ENCODE measurements around the gene PPP1R13B. TPM values are rescaled to one million over a fixed set of nuclear protein-coding genes. Genes with fewer than 3 reads are reported as not detected.

PPP1R13B gene
- total RNA-seq, 1 experiment from 2014 or later, result 10.3 TPM

- TF ChIP-seq E2F4 (CRISPR knock-in tag; IDR thresholded peaks at IDR 0.05; ENCODE audit: borderline replicate concordance, low read depth) (no peak), AFF4 (CRISPR knock-in tag; IDR thresholded peaks at IDR 0.05; ENCODE audit: borderline replicate concordance) (no peak), ATF6 (CRISPR knock-in tag; IDR thresholded peaks at IDR 0.05) (no peak)
These were observed 109.8 kb downstream of the PPP1R13B start (continued) for GRCh38 chr14:103737432-103738045.

- peaks cover 17% of the 10 kb centered on the region for H3K36me3 Mint-ChIP-seq
- ChIA-PET CTCF (interaction anchor here (0.7 to 1.9 kb wide), 4 partner anchors 8 to 164 kb away, joined by 3 to 6 read pairs (median 4); no protein-coding TSS in a partner anchor), POLR2A (no interaction called here)
- H3K27ac Mint-ChIP-seq, result no peak overlapping the region; the same call in 1 of the 2 replicates
- peaks cover 4% of the 10 kb centered on the region for H3K4me1 Mint-ChIP-seq
- H3K27me3 Mint-ChIP-seq (ENCODE audit: low read depth), result no peaks in the 10 kb centered on the region
- H3K9me3 Mint-ChIP-seq, result no peaks in the 10 kb centered on the region
- ATAC-seq, result no peak
- no peak overlapping the region for H3K4me3 Mint-ChIP-seq
- DNase-seq (ENCODE audit: low spot score), result no peak
- TF ChIP-seq USF2 (CRISPR knock-in tag; IDR thresholded peaks at IDR 0.05) (no peak), MLX (CRISPR knock-in tag; IDR thresholded peaks at IDR 0.05) (no peak), ATF6 (CRISPR knock-in tag; IDR thresholded peaks at IDR 0.05) (no peak), TP53 (CRISPR knock-in tag; IDR thresholded peaks at IDR 0.05) (no peak), GABPB1 (CRISPR knock-in tag; IDR thresholded peaks at IDR 0.05) (no peak), SMAD4 (CRISPR knock-in tag; IDR thresholded peaks at IDR 0.05) (no peak), PREB (CRISPR knock-in tag; IDR thresholded peaks at IDR 0.05; ENCODE audit: borderline replicate concordance) (no peak), ARID4B (CRISPR knock-in tag; IDR thresholded peaks at IDR 0.05; ENCODE audit: borderline replicate concordance) (no peak), SOX15 (CRISPR knock-in tag; IDR thresholded peaks at IDR 0.05) (no peak), CREB1 (CRISPR knock-in tag; IDR thresholded peaks at IDR 0.05) (no peak), RORB (CRISPR knock-in tag; IDR thresholded peaks at IDR 0.05) (no peak)
These were observed 110.6 kb downstream of the PPP1R13B start for GRCh38 chr14:103736546-103737431.

All from WTC11 (cell line).